Upper lobe of left lung (tissue), 4 donors: ENCODE results near the gene METTL15.
A peak's percentile ranks its signal among the peaks of the same experiment; 100 is the strongest.

Source experiments
- CTCF ChIP-seq, 6 experiments: fragments of 450-650 bp in 4 of 6; fragments of 200-600 bp in 2 of 6; sonication (generic) in 2 of 6; IDR thresholded peaks; one replicate each; pipeline ENCODE4 v1.5.1; 2016 to 2019; ENCODE audit warnings: antibody characterized with exemption in 6 of 6
- POLR2A ChIP-seq, 4 donors: fragments of 450-650 bp; IDR thresholded peaks; one replicate each; pipeline ENCODE4 v1.5.1; 2016 to 2017; ENCODE audit warnings: antibody characterized with exemption in 4 of 4, mild to moderate bottlenecking in 2 of 4

- TF ChIP-seq POLR2A (IDR thresholded peaks at IDR 0.05) (peak in 3 of 4 donors; percentile 35 to 75 (median 70)), CTCF (IDR thresholded peaks at IDR 0.05) (no peak)
Observed at GRCh38 chr11:28107750-28108618, at the start of gene METTL15, which contains the start of gene KIF18A.
